Esophagus muscularis mucosa (tissue), 4 donors: ENCODE results near the gene HS2ST1.

ENCODE experiments used
- CTCF ChIP-seq, 3 experiments: fragments of 200-600 bp in 2 of 3; fragments of 450-650 bp in 1 of 3; sonication (generic) in 2 of 3; IDR thresholded peaks; one replicate each; pipeline ENCODE4 v1.5.1; 2017 to 2019; ENCODE audit warnings: antibody characterized with exemption in 3 of 3, mild to moderate bottlenecking in 2 of 3, moderate library complexity in 1 of 3
- EP300 ChIP-seq: sonication (generic); formaldehyde crosslinking; IDR thresholded peaks from one replicate; pipeline ENCODE4 v1.6.1; 2017; ENCODE audit warnings: antibody characterized with exemption
- POLR2A ChIP-seq: fragments of 450-650 bp; IDR thresholded peaks from one replicate; pipeline ENCODE4 v1.6.1; 2017; ENCODE audit warnings: antibody characterized with exemption, moderate library complexity, mild to moderate bottlenecking, low read depth
- POLR2AphosphoS5 ChIP-seq, 2 donors: sonication (generic); formaldehyde crosslinking; IDR thresholded peaks; one replicate each; pipeline ENCODE4 v1.6.1; 2017; ENCODE audit warnings: antibody characterized with exemption in 2 of 2

GRCh38 chr1:86925742-86926141 lies 11.3 kb downstream of the HS2ST1 start:
- TF ChIP-seq POLR2AphosphoS5 (IDR thresholded peaks at IDR 0.05) (no peak), EP300 (no peak), CTCF (IDR thresholded peaks at IDR 0.05) (no peak), POLR2A (no peak)
